ENCODE data around the gene TRDN. TPM values are rescaled to one million over a fixed set of nuclear protein-coding genes. Genes with fewer than 3 reads are reported as not detected.

Gene TRDN
- total RNA-seq, 4 donors from 2014 or later: not detected

DNA sequence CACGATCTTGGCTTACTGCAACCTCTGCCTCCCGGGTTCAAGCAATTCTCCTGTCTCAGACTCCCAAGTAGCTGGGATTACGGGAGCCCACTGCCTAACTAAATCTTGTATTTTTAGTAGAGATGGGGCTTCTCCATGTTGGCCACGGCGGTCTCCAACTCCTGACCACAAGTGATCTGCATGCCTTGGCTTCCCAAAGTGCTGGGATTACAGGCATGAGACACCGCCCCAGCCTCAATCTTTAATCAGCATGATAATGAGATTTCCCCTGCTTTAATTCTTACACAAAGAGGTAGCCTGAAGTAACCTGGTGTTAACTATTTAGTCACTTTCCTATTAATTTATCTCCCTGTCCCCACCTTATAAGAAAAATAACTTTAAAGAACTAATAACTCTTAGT lies 31.3 kb upstream of the TRDN start:
- 77 to 88% methylated on average over 4 to 5 of the region's 6 CpGs for WGBS, 2 donors
- intact Hi-C loops (cut with DNase I): no loop called here
- TF ChIP-seq POLR2A (IDR thresholded peaks at IDR 0.05): no peak
- TF ChIP-seq, protein P1, sequence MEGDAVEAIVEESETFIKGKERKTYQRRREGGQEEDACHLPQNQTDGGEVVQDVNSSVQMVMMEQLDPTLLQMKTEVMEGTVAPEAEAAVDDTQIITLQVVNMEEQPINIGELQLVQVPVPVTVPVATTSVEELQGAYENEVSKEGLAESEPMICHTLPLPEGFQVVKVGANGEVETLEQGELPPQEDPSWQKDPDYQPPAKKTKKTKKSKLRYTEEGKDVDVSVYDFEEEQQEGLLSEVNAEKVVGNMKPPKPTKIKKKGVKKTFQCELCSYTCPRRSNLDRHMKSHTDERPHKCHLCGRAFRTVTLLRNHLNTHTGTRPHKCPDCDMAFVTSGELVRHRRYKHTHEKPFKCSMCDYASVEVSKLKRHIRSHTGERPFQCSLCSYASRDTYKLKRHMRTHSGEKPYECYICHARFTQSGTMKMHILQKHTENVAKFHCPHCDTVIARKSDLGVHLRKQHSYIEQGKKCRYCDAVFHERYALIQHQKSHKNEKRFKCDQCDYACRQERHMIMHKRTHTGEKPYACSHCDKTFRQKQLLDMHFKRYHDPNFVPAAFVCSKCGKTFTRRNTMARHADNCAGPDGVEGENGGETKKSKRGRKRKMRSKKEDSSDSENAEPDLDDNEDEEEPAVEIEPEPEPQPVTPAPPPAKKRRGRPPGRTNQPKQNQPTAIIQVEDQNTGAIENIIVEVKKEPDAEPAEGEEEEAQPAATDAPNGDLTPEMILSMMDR (IDR thresholded peaks at IDR 0.05): no peak
- Histone ChIP-seq H3K36me3 (no peaks in the 10 kb centered on the region), H3K27ac (no peak overlapping the region), H3K4me1 (no peaks in the 10 kb centered on the region), H3K4me3 (no peak overlapping the region), H3K9me3 (no peaks in the 10 kb centered on the region), H3K27me3 (no peaks in the 10 kb centered on the region)
- DNase-seq: no peak

- H3K36me3 ChIP-seq: no peaks in the 10 kb centered on the region
- H3K4me3 ChIP-seq: no peak overlapping the region
- intact Hi-C loops (cut with DNase I): no loop called here
- no peaks in the 10 kb centered on the region for H3K27me3 ChIP-seq
- TF ChIP-seq POLR2A (IDR thresholded peaks at IDR 0.05): no peak
- TF ChIP-seq, protein P1 (IDR thresholded peaks at IDR 0.05): no peak
- H3K9me3 ChIP-seq: no peaks in the 10 kb centered on the region
- H3K27ac ChIP-seq: no peak overlapping the region
- DNase-seq: no peak
- H3K4me1 ChIP-seq: no peaks in the 10 kb centered on the region
Measured at GRCh38 chr6:123663436-123663835, 26.7 kb upstream of the TRDN start.

DNA sequence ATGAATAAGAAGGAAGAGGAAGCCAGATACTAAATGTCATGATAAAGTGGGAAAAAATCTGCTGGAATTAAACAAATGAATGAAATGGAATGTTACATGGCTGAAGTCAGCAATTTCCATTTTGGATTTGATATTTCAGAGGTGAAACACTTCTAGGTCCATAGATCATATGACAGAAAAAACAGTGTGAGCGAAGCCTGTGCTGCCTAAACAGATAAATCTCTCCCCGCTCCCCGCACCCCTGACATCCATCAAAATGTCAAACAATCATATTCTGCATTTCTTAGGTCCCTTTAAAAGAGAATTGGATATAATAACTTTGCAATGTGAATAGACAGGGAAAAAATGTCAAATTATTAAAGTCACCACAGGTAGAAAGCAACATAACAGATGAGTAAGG lies 26.0 kb upstream of the TRDN start:
- no peaks in the 10 kb centered on the region for H3K27me3 ChIP-seq

GRCh38 chr6:123661105-123661891 lies 24.5 kb upstream of the TRDN start:
- Histone ChIP-seq H3K27me3 (no peaks in the 10 kb centered on the region), H3K36me3 (no peaks in the 10 kb centered on the region), H3K4me1 (no peaks in the 10 kb centered on the region), H3K27ac (no peak overlapping the region), H3K9me3 (no peaks in the 10 kb centered on the region), H3K4me3 (no peak overlapping the region)
- WGBS, 2 donors: 84% methylated on average over 5 of the region's 5 CpGs
- no peak for DNase-seq
- TF ChIP-seq, protein P1 (IDR thresholded peaks at IDR 0.05): no peak
- no peak for TF ChIP-seq POLR2A (IDR thresholded peaks at IDR 0.05)
- intact Hi-C loops (cut with DNase I): no loop called here

More for the DNA sequence above, 26.0 kb upstream of the TRDN start:
- Histone ChIP-seq H3K4me1 (no peaks in the 10 kb centered on the region), H3K4me3 (no peak overlapping the region), H3K27ac (no peak overlapping the region), H3K36me3 (no peaks in the 10 kb centered on the region), H3K9me3 (no peaks in the 10 kb centered on the region)
- WGBS, 2 donors: 71 to 79% methylated on average over 3 of the region's 3 CpGs
- TF ChIP-seq POLR2A (IDR thresholded peaks at IDR 0.05): no peak
- TF ChIP-seq, protein P1 (IDR thresholded peaks at IDR 0.05): no peak
- no peak for DNase-seq
- intact Hi-C loops (cut with DNase I): no loop called here

DNA sequence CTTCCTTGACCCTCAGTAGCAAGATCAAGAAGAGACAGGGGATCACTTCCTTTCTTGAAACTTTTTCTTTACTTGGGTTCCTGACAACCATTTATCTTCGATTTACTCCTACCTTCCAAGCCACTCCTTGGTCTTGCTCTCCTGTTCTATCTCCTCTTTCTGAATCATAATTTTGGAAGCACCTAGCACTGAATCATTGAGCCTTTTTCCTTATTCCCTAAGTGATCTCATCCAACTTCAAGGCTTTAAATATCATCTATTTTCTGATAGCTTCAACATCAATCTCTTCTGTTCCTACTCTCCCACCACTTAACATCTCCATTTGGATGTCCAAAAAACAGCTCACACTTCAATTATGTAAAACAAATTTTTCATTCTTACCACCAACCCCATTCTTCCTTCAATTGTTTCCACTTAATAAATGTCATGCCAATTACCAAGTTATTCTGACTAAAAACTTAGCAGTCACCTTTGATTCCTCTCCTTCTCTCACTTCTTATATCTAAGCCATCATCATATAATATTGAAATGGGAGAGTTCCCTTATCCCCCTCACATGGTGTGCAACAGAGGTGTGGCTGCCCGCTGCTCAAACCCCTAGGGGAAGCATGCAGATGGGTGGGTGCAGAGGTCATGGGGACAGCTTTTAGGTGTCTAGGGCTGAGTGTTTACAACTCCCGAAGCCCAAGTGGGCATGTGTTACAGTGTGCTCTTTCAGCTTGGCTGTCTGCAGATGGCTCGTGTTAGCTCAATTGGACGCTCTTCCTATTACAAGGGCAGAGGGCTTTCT lies 23.4 kb upstream of the TRDN start:
- no peaks in the 10 kb centered on the region for H3K9me3 ChIP-seq
- 84% methylated on average over 4 of the region's 5 CpGs for WGBS, 2 donors
- TF ChIP-seq POLR2A (IDR thresholded peaks at IDR 0.05): no peak
- TF ChIP-seq, protein P1 (IDR thresholded peaks at IDR 0.05): no peak
- H3K36me3 ChIP-seq: no peaks in the 10 kb centered on the region
- intact Hi-C loops (cut with DNase I): no loop called here
- no peak overlapping the region for H3K27ac ChIP-seq
- DNase-seq: no peak
- H3K27me3 ChIP-seq: no peaks in the 10 kb centered on the region
- H3K4me1 ChIP-seq: no peaks in the 10 kb centered on the region
- no peak overlapping the region for H3K4me3 ChIP-seq

Measured in esophagus squamous epithelium (tissue), 5 donors.